SK-N-SH (cell line): ENCODE measurements around the gene MED26.

Source experiments
- MEF2A ChIP-seq: IDR thresholded peaks from 2 replicates; pipeline ENCODE4 v1.4.0; 2012; ENCODE audit warnings: low read depth, borderline replicate concordance
- POLR2AphosphoS5 ChIP-seq: IDR thresholded peaks from 2 replicates; pipeline ENCODE4 v1.6.1; 2012; ENCODE audit warnings: low read depth, low read length
- RAD21 ChIP-seq: IDR thresholded peaks from 2 replicates; pipeline ENCODE4 v1.6.1; 2012; ENCODE audit warnings: mild to moderate bottlenecking, low read length
- RCOR1 ChIP-seq: fragments of 150-350 bp; IDR thresholded peaks from 2 replicates; pipeline ENCODE4 v1.6.1; 2017; ENCODE audit warnings: antibody characterized with exemption, low read length
- SIN3A ChIP-seq: IDR thresholded peaks from 2 replicates; pipeline ENCODE4 v1.6.1; 2012; ENCODE audit warnings: low read depth, mild to moderate bottlenecking, low read length, moderate library complexity, borderline replicate concordance
- SMC3 ChIP-seq: IDR thresholded peaks from 2 replicates; pipeline ENCODE4 v1.6.1; 2012; ENCODE audit warnings: low read depth, low read length, improper control_type of control experiment
- TCF12 ChIP-seq: IDR thresholded peaks from 2 replicates; pipeline ENCODE4 v1.4.0; 2012
- TF ChIP-seq, protein P1 (sequence below): fragments of 200-600 bp; sonication (generic); IDR thresholded peaks from 2 replicates; pipeline ENCODE4 v1.6.1; 2017; ENCODE audit warnings: antibody characterized with exemption, mild to moderate bottlenecking, moderate library complexity
- TF ChIP-seq, protein P2 (sequence below): IDR thresholded peaks from 2 replicates; pipeline ENCODE4 v1.4.0; 2012; ENCODE audit warnings: low read depth

DNA sequence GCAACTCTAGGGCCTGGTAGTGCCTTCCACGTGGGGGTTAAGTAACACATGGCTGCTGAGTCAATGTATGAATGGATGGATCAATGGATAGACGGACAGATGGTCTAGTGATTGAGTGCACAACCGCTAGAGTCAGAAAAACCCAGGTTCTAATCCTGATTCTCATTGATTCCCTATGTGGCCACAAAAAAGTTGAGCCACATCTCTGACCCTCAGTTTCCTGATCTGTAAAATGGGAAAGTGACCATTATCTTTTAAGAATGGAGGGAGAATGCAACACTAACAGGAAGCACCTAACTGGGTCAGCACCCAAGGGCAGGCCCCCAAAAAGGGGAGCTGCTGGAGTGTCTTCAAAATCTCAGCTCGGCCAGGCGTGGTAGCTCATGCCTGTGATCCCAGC, 29.4 kb upstream of the MED26 start:
- no peak for TF ChIP-seq RCOR1
- TF ChIP-seq TCF12: no peak
- TF ChIP-seq, protein P1, sequence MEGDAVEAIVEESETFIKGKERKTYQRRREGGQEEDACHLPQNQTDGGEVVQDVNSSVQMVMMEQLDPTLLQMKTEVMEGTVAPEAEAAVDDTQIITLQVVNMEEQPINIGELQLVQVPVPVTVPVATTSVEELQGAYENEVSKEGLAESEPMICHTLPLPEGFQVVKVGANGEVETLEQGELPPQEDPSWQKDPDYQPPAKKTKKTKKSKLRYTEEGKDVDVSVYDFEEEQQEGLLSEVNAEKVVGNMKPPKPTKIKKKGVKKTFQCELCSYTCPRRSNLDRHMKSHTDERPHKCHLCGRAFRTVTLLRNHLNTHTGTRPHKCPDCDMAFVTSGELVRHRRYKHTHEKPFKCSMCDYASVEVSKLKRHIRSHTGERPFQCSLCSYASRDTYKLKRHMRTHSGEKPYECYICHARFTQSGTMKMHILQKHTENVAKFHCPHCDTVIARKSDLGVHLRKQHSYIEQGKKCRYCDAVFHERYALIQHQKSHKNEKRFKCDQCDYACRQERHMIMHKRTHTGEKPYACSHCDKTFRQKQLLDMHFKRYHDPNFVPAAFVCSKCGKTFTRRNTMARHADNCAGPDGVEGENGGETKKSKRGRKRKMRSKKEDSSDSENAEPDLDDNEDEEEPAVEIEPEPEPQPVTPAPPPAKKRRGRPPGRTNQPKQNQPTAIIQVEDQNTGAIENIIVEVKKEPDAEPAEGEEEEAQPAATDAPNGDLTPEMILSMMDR: no peak
- TF ChIP-seq SIN3A: no peak
- no peak for TF ChIP-seq MEF2A
- TF ChIP-seq SMC3: no peak
- no peak for TF ChIP-seq POLR2AphosphoS5
- TF ChIP-seq RAD21: no peak
- TF ChIP-seq, protein P2, sequence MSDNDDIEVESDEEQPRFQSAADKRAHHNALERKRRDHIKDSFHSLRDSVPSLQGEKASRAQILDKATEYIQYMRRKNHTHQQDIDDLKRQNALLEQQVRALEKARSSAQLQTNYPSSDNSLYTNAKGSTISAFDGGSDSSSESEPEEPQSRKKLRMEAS: no peak
